ENCODE data around the gene NYNRIN.

The NYNRIN gene

DNA sequence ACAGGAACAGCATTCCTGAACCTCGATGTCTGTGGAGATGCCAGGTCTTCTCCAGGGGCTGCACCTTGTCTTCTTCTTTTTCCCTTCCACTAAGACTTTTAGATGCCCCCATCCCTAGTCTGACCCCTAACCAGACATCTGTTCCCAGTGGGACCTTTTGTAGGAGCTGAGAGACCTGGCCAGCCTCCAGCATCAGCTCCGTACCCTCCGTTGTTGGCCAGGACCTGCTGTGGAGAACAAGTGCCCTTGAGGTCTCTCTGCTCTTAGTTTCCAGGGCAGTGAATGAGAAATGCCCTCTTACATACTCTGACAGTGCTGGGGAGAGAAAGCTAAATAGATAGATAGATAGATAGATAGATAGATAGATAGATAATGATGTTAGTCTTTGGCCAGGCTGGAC, 60.5 kb downstream of the NYNRIN start:
- peak; percentile 10 for DNase-seq

DNA sequence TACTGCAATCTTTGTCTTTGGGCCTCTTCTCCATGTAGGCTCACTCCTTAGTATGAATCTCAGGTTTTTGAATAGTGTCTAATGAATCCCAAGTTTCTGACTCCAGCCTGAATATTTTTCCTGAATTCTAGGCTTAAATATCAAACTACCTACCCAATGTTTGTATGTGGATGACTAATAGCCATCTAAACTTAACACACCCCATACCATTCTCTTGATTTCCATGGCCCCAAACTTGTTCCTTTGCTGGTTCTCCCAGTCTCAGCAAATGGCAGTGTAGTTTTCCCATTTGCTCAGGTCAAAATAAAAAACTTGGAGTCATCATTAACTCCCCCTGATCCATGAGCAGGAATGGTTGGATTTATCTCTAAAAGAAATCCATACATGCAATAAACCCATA, 62.5 kb downstream of the NYNRIN start:
- no peak for DNase-seq

DNA sequence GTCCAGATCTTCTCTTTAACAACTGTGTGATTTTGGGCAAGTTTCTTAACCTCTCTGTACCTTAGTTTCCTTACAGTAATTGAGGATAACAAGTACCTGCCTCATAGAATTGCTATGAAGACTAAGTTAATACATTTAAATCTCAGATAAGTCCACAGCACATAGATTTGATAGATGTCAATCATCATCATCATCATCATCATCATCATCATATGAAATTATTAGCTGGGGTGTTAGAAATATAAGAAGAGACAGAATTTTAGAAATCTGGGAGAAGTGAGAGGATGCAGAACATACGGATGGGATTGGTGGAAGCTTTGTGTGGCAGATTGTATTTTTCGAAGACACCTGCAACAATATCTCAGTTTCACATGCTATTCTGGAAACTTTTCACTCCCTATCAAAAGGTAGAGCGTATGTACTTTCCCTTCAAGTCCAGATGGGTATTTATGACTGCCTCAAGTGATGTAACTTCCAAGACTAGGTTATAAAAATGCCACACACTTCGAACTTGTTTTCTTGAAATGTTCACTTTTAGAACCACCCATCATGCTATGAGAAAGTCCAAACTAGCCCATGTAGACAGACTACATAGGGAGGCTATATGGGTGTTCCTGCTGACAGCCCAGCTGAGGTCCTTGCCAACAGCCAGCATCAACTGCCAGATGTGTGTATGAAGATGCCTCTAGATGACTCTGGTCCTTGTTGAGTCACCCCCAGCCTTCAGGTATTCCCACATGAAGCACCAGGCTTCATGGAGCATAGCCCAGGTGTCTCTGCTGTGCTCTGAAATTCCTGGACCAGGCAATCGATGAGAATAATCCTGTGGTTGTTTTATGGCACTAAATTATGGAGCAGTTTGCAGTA, 64.4 kb downstream of the NYNRIN start:
- peak; percentile 3 for DNase-seq

DNA sequence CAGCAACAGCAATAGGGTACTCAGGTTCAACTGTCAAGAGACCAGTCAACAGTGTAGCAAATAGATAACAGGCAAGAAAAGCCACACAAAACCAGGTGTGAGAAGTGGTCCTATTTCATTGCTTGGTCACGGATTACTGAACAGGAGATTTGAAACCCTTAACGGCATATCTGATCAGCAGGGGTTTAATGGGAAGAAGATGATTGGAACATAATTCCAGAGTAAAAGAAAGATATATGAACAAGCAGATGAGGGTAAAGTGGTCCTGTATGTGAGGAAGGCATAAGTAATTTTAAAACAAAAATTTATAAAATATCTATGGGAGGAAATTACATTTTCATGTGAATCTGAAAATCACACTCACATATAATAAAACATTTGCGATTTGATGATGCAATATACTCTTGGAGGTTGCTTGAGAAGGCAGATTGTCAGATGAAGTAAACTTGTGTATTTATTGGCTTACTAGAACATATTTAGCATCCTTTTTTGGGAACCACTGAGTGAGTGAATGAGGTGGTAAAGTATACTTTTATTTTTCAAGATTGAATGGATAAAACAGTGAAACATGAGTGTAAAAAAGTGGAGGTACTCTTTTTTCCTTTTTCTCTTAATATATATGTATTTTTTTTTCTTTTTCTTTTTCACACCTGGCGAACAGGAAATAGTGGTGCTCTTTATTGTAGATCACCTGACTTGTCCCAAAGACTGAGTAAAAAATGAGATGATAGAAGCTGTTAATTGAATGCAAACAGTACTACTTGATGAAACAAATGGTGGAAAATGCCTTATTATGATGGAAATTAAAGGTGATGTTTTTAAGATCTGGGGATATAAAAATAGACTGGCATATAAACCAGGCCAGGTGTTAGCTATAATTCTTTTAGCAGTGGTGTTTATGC, 65.3 kb downstream of the NYNRIN start:
- no peak for DNase-seq

- no peak for DNase-seq
Observed at GRCh38 chr14:24465368-24465767, 66.6 kb downstream of the NYNRIN start.

GRCh38 chr14:24465805-24466204, 67.0 kb downstream of the NYNRIN start:
- no peak for DNase-seq

Data from NCI-H1092 (cell line).